Retinal pigment epithelial cell (primary cell): Measurements from ENCODE around the gene STAT2.
"Not testable (repeated sequence)": the region's sequence is repeated elsewhere in the genome, so short reads cannot be mapped to it uniquely, and the experiment has no call there.

ENCODE experiments used
- DNase-seq: peaks from one replicate; pipeline ENCODE4 v3.0.0-alpha.2; 2010; ENCODE audit warnings: low read depth
- H3K4me3 ChIP-seq: 2 replicates; pipeline ENCODE4 v1.5.1; 2011; ENCODE audit warnings: mild to moderate bottlenecking, low read length, control low read depth, moderate library complexity
- TF ChIP-seq, protein P1 (sequence below): conservative IDR thresholded peaks from 2 replicates; pipeline ENCODE4 v1.5.1; 2011; ENCODE audit warnings: low read depth, low read length, control low read depth, inconsistent platforms

STAT2 gene

DNA sequence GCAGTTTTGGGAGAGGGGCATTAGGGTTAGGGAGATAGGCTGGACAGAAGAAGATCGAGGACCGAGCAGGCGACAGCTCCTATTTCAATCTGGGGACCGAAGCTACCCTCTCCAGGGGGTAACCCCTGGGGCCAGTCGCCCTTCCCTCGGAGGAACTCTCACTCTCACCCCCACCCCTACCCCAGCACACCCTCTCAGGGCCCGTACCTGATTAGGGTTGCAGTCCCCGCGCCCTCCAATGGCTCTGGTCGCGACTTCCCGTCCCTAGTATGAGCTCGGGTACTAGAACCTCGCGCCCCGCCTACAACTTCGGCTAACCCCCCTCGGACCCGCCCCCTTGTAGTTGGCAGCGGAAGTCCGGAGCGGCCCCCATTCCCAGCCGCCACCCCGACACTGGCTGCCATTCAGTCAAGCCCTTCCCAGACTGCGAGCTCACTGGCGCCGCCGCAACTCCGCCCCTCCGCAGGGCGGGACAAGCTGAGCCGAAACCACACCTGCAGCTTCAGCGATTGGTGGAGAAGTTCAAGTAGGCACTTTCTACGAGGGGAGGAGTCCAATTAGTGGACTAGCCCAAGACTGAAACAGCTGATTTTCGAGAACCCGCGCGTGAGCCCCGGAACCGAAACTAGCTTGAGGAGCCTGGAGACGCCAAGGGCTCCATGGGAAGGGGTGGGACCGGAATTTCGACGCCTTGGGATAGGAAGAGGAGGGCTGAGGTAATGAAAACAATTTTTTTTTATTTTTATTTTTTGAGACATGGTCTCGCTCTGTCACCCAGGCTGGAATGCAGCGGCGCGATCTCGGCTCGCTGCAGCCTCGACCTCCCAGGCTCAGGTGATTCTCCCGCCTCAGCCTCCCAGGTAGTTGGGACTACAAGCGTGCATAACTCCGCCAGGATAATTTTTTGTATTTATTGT is at the start of gene STAT2:
TSS of gene STAT2 (minus strand) at position 257 of the 917 bp plus-strand sequence. CDS start 3,536 bp downstream, outside the sequence.
- H3K4me3 ChIP-seq, result peak within 1 kb of the TSS; percentile 98
- DNase-seq, result peak; percentile 100
- TF ChIP-seq, protein P1, sequence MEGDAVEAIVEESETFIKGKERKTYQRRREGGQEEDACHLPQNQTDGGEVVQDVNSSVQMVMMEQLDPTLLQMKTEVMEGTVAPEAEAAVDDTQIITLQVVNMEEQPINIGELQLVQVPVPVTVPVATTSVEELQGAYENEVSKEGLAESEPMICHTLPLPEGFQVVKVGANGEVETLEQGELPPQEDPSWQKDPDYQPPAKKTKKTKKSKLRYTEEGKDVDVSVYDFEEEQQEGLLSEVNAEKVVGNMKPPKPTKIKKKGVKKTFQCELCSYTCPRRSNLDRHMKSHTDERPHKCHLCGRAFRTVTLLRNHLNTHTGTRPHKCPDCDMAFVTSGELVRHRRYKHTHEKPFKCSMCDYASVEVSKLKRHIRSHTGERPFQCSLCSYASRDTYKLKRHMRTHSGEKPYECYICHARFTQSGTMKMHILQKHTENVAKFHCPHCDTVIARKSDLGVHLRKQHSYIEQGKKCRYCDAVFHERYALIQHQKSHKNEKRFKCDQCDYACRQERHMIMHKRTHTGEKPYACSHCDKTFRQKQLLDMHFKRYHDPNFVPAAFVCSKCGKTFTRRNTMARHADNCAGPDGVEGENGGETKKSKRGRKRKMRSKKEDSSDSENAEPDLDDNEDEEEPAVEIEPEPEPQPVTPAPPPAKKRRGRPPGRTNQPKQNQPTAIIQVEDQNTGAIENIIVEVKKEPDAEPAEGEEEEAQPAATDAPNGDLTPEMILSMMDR, result no peak

DNA sequence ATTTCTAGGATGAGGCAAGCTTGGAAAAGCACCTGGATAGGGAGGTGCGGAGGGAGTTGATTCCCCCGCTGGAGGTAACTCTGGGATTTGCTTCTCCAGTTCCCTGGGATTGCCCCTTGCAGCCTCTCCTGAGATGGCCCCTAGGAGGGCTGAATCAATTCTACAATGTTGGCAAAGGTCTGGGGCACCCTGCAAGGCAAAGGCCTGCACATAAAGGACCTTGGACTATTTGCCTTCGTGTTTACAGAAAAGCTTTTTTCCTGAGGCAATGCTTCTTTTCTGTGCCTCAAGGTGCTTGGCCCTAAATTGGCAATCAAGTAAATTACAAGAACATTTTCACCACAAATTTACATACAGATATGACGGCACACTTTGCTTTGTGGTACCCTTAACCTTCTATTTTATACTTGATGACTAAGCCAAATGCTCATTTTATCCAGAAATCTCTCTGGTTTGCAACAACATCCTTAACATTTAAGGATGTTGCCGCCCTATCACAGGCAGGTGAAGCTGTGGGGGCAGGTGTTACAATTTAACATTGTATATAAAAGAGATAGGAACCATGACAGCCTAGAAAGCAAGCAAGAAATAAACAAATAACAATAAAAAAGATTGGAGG is 49.0 kb upstream of the STAT2 start:
- no peak overlapping the region for H3K4me3 ChIP-seq
- TF ChIP-seq, protein P1, result no peak
- DNase-seq, result no peak

DNA sequence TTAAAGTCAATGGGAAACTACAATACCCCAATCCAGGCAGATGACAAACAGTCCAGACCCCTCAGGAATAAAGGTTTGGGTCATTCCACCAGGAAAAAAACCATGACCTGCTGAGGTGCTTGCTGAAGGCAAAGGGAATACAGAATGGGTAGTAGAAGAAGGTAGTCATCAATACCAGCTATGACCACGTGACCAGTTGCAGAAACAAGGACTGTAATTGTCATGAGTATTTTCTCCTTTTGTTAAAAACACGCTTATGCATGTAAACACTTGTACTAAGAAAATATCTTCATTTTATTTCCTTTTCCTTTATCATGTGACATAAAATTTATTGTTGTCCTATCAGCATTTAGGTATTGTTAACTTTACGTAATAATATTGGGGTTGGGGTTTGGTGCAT is 44.3 kb upstream of the STAT2 start:
- DNase-seq, H3K4me3 ChIP-seq: not testable (repeated sequence)

DNA sequence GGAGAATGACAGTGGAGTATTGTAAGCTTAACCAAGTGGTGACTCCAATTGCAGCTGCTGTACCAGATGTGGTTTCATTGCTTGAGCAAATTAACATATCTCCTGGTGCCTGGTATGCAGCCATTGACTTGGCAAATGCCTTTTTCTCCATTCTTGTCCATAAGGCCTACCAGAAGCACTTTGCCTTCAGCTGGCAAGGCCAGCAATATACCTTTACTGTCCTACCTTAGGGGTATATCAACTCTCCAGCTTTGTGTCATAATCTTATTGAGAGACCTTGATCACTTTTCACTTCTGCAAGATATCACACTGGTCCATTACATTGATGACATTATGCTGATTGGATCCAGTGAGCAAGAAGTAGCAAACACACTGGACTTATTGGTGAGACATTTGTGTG is 41.7 kb upstream of the STAT2 start:
- DNase-seq, H3K4me3 ChIP-seq: not testable (repeated sequence)

DNA sequence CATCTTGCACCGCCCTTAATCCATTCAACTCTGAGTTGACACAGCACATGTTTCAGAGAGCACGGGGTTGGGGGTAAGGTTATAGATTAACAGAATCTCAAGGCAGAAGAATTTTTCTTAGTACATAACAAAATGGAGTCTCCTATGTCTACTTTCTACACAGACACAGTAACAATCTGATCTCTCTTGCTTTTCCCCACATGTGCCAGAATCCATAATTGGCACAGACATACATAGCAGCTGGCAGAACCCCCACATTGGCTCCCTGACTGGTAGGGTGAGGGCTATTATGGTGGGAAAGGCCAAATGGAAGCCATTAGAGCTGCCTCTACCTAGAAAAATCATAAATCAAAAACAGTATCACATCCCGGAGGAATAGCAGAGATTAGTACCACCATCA is 41.2 kb upstream of the STAT2 start:
- DNase-seq, H3K4me3 ChIP-seq: not testable (repeated sequence)

DNA sequence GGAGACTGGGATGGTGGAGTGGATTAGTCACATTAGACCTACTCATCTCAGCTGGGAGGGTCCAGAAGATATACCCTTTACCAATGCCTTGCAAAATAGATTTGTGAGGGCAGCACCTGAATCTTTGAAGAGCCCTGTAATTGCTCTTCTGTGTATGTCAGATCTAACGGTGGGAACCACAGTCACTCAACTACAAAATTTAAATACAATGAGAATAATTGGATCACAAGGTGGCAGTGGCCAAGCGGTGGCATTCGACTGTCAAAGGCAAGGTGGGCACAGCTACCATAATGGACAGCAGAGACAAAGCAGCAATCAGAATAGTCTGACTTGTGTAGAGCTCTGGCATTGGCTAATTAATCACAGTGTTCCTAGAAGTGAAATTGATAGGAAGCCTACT is 39.6 kb upstream of the STAT2 start:
- not testable (repeated sequence) for H3K4me3 ChIP-seq, DNase-seq

DNA sequence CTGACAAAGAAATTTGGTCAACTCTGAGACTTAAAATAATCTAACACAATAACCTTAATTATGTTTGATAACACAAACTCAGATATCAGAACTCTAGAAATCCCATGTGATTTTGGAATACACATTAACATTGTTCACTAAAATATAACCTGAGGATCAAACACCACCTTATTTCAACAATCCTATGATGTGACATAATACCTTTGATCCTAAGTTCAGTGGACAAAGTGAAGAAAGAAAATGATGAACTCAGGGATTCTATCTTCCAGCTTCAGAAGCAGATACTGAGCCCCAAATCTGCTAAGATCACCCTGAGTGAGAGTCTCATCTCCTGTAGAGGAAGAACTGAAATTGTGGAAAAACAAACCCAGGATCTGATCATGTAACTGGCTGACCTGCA is 38.4 kb upstream of the STAT2 start:
- no peak for DNase-seq
- no peak overlapping the region for H3K4me3 ChIP-seq
- TF ChIP-seq, protein P1, result no peak

DNA sequence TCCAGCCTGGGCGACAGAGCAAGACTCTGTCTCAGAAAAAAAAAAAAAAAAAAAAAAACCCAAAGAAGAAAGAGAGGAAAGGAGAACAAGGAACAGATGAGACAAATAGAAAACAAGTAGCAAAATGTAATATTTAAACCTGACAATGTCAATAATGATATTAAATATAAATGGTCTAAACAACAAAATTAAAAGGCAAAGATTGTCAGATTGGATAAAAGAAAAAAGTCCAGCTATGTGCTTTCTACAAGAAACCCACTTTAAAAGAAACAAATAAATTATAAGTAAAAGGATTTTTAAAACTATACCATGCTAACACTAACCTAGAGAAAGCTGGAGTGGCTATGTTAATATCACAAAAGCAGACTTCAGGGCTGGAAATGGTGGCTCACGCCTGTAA is 32.4 kb upstream of the STAT2 start:
- DNase-seq, result no peak
- TF ChIP-seq, protein P1, result no peak
- H3K4me3 ChIP-seq, result no peak overlapping the region

DNA sequence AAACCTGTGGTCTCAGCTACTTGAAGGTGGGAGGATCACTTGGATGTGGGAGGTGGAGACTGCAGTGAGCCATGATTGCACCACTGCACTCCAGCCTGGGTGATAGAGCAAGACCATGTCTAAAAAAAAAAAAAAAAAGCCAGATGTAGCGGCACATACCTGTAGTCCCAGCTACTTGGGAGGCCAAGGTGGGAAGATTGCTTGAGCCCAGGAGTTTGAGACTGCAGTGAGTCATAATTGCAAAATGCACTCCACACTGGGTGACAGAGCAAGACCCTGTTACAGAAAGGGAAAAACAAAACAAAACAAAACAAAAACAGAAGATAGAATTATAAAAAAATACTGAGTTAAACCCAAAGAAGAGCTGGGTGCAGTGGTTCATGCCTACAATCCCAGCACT is 31.8 kb upstream of the STAT2 start:
- no peak for DNase-seq
- TF ChIP-seq, protein P1, result no peak
- H3K4me3 ChIP-seq, result no peak overlapping the region
